Activated T-cell treated with anti-CD3 and anti-CD28 coated beads, Interleukin-2, amount 50 U/mL, for 48 hours (primary cell): ENCODE results near the gene H2AZ2.
"Not testable (repeated sequence)": the region's sequence is repeated elsewhere in the genome, so short reads cannot be mapped to it uniquely, and the experiment has no call there.

Source experiments
- DNase-seq, 2 experiments: peaks; one replicate each; pipeline ENCODE4 v3.0.0-alpha.2; 2020

H2AZ2 gene

DNA sequence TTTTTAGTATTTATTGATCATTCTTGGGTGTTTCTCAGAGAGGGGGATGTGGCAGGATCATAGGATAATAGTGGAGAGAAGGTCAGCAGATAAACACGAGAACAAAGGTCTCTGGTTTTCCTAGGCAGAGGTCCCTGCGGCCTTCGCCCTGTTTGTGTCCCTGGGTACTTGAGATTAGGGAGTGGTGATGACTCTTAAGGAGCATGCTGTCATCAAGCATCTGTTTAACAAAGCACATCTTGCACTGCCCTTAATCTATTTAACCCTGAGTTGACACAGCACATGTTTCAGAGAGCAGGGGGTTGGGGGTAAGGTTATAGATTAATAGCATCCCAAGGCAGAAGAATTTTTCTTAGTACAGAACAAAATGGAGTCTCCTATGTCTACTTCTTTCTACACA, 22.4 kb upstream of the H2AZ2 start:
- DNase-seq, result not testable (repeated sequence)

DNA sequence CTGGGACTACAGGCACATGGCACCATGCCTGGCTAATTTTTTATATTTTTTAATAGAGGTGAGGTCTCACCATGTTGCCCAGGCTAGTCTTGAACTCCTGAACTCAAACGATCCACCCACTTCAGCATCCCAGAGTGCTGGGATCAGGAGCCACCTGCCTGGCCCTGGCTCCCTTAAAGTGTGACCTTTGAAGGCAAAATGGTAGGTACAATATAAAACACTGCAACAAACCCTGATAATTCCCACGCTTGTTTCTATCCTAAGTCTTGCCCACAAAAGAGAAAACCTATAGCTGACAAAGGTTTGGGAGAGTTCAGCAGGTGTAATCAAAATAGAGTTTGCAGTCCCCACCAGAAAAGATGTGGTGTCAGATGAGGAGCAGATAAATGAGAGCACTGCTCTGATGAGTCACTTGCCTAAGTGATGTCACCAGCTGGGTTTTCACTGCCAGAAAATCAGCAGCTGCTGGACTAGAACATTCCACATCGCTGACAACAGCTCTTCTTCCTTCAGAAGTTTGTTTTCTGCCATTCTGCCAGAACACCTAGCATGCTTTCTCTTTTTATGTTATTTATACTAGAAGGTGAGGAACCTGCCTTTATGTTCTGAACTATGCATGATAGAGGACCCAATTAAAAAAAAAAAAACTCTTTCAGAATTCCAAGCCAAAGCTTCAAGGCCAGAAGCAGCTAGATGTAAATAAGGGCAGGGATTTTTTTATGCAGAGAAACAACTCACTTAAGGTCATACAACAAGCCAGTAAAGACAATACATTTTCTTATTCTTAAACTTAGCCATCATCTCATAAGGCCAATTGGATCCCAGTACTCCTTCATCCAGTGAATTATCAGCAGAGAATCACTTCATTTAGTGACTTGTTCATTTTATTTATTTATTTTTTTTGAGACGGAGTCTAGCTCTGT, 19.4 kb upstream of the H2AZ2 start:
- DNase-seq, result peak in 1 of 2 experiments; percentile 44

DNA sequence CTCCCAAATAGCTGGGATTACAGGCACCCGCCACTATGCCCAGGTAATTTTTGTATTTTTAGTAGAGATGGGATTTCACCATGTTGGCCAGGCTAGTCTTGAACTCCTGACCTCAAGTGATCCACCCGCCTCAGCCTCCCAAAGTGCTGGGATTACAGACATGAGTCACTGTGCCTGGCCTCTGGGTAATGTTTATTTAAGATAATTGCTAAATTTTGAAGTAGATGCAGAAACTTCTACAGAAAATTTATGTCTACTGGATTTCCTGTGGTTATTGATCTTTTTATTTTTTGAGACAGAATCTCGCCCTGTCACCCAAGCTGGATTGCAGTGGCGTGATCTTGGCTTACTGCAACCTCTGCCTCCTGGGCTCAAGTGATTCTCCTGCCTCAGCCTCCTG, 14.1 kb upstream of the H2AZ2 start:
- not testable (repeated sequence) for DNase-seq

GRCh38 chr7:44858161-44858560, 10.3 kb upstream of the H2AZ2 start:
- DNase-seq, result no peak

GRCh38 chr7:44854644-44855364, 6.9 kb upstream of the H2AZ2 start:
- DNase-seq, result no peak

DNA sequence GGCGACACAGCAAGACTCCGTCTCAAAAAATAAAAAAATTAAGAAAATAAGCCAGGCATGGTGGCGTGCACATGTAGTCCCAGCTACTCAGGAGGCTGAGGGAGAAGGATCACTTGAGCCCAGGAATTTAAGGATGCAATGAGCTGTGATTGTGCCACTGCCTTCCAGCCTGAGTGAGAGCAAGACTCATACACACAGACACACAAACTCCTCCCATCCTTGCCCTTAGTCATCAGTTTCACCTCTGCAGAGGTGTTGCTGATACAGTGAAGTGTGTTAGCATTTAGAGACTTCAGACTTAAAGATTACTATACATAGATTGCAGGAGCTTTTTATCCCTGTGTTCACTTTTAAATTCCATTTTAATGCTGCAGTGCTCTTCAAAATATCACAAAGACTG, 5.5 kb upstream of the H2AZ2 start:
- peak; percentile 35 to 49 for DNase-seq

- no peak for DNase-seq
Measured at GRCh38 chr7:44852590-44852989, 4.7 kb upstream of the H2AZ2 start.

DNA sequence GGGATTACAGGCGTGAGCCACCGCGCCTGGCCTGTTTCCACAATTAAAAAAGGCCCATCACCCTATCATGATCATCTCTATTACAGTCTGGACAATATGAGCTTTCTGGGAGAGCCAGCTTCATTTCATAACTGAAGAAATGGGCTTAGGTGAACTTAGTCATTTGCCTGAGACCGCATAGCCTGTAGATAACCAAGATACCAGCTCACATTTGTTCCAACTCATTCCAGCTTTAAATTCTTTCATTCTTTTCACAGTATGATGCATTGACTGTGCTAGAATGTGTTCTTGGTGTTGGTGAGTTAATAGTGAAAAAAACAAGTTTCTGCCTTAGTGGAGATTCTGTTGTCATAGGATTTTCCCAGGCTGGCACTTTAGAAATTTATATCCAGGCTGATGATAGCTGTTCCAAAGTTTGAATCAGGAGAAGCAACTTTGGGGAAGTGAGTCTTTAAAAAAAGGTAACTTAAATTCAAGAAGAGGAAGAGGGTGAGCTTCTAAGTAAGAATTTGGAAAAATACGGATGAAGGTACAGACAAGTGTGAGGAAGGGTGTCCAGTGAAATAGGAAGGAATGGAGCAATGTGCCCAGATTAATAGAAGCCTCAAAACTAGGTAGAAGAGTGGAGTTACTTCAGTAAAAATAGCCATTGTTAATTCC, 2.1 kb upstream of the H2AZ2 start:
- DNase-seq, result no peak

DNA sequence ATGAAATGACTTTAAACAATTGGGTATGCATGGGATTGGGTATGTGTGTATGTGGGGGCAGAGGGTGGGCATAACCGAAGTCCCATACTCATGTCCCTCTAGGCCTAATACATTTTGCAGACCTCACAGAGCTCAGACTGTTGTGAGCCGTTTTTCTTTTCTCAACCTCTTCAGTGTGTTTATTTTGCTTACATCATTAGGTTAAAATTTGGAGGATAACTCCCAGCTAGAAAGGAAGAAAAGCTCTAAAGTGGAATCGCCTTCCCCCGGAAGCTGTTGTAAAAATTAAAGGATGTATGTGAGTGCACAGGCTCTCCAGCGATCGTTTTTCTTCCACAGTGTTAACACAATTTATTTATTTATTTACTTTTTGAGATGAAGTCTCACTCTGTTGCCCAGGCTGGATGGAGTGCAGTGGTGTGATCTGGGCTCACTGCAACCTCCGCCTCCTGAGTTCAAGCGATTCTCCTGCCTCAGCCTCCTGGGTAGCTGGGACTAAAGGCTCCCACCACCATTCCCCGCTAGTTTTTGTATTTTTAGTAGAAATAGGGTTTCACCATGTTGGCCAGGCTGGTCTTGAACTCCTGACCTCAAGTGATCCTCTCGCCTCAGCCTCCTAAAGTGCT, 1.5 kb upstream of the H2AZ2 start:
- DNase-seq, result no peak

- peak; percentile 88 to 91 for DNase-seq
Measured at GRCh38 chr7:44847509-44847919, 373 bp downstream of the H2AZ2 start.

GRCh38 chr7:44846816-44847508, 925 bp downstream of the H2AZ2 start:
- no peak for DNase-seq

DNA sequence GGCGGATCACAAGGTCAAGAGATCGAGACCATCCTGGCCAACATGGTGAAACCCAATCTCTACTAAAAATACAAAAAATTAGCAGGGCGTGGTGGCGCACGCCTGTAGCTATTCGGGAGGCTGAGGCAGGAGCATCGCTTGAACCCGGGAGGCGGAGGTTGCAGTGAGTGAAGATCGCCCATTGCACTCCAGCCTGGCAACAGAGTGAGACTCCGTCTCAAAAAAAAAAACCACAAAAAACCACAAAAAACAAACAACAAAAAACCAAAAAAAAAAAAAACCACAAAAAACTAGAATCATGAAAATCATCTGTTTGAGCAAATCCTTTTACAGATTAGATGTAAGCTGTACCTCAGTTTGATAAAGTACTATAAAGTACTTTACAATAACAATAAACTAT, 1.5 kb downstream of the H2AZ2 start:
- DNase-seq, result not testable (repeated sequence)

DNA sequence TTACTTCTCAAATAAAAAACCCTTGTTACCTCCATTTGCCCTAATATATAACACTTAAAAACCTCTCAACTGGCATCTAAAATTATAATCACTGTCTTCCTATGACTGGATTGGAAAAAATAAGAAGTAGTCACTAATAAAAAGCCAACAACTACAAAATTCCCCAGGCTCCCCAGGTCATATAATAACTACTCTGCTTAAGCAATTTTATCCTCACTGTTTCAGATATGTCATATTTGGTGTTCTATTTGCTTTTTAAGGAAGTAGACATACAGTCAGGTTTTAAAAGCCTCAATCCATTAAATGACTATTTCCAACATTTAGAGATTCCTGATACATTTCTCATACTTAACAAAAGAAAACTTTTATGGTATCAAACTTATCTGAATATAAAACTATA, 2.4 kb downstream of the H2AZ2 start:
- no peak for DNase-seq

DNA sequence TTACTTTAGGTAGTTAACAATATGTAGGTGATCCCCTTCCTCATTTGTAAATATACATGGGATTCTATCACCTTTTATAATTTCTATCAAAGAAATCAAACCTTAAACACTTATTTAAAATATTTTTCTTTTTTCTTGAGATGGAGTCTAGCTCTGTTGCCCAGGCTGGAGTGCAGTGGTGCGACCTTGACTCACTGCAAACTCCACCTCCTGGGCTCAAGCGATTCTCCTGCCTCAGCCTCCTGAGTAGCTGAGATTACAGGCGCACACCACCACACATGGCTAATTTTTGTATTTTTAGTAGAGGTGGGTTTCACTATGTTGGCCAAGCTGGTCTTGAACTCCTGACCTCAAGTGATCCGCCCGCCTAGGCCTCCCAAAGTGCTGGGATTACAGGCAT, 4.4 kb downstream of the H2AZ2 start:
- not testable (repeated sequence) for DNase-seq

DNA sequence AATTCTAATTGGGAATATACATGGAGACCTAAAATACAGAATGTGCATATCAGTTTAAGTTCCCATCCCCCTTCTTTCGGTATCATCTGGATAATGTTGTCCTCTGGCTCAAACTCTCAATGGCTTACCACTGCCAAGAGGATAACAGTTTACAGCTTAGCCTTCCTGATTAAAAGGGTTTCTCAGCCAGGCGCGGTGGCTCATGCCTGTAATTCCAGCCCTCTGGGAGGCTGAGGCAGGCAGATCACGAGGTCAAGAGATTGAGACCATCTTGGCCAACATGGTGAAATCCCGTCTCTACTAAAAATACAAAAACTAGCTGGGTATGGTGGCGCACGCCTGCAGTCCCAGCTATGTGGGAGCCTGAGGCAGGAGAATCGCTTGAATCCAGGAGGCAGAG, 5.2 kb downstream of the H2AZ2 start:
- DNase-seq, result not testable (repeated sequence)

DNA sequence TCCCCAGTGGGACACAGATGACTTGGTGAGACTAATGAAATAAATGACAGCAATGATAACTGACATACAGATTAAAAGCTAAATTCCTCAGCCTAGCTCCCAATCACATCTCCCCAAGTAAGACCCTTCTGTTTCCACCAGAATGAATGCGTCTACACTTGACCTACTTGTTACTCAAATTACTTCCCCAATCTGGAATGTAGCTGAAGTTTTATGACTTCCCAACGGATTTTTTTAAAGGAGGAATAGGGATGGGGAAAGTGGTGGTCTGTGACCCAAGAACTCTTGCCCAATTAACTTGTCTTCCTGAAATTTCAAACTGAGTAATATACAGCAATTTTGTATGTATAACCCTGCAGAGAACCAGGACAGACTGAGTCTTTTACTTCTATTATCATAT, 9.1 kb downstream of the H2AZ2 start:
- no peak for DNase-seq

- DNase-seq, result peak in 1 of 2 experiments; percentile 5
Measured at GRCh38 chr7:44827567-44827966, 20.3 kb downstream of the H2AZ2 start.

- peak in 1 of 2 experiments; percentile 13 for DNase-seq
Measured at GRCh38 chr7:44824894-44825526, 22.9 kb downstream of the H2AZ2 start.

DNA sequence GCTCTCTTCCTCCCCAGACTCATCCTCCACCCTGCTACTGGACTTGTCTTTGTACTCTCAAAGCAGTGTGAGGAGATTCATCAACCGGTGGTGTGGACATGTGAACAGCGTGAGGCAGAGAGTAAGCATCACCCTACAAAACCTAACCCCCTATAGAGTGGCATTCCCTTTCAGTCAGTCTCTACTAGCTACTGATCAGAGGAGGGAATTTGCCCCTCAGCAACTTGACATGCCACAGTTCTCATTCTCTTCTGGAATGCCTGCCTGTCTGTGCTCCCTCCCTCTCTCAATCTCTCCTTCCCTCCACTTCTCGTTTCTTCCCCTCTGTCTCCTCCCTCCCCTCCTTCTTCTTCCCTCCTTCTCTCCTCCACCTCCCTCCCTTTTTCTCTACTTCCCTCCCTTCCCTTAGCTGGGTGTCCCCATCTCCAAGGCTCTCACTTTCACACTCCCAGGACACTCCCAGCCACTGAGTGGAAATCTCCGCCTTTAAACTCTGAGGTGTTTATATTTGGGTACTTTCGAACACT, 24.6 kb downstream of the H2AZ2 start:
- no peak for DNase-seq

GRCh38 chr7:44819292-44819691, 28.6 kb downstream of the H2AZ2 start:
- no peak for DNase-seq

DNA sequence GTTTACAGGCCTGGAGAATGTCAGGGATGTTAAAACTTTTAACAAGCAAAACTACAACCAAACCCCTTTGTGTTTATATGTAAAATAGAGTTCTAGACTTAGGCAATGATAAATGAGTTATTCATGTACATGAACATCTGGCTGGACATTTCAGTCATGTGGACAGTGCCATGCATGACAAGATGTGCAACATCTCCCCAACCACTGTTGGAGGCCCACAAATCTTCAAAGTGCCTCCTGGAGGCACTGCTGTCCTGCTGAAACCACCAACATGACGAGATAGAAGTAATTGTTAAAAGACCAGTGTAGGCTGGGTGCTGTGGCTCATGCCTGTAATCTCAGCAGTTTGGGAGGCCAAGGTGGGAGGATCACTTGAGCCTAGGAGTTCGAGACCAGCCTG, 33.0 kb downstream of the H2AZ2 start:
- DNase-seq, result no peak

GRCh38 chr7:44811571-44811970, 36.3 kb downstream of the H2AZ2 start:
- no peak for DNase-seq
